ENCODE data around the gene SEMA6D.
"Not testable (repeated sequence)": the region's sequence is repeated elsewhere in the genome, so short reads cannot be mapped to it uniquely, and the experiment has no call there.

The SEMA6D gene

DNA sequence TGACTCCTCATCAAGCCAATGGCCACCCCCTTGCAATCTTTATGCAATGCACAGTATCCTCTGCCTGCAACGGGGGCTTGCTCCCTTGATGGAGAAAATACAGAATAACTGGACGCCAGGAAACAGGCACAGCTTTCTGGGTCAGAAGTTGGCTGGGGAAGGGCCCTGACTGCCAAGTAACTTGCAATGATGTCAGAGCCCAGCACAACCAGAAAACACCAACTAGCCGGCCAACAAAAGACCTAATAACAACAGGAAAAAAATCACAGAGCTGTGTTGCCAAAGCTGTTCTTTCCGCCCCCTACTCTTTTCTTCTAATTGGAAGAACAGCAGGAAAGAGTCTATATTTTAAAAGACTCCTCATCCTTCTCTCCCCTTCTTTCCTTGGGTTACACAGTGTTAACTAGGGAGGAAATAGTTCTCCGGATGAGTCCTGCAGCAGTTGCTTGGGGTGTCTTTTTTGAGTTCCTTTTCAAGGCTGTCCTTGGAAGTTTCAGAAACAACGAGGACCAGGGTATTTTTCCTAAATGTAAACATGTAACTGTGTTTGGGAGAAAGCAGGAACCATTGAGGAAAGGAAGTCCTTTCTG lies 1.4 kb upstream of the SEMA6D start:
- DNase-seq = peak in 52 of 56 donors; percentile 3 to 86 (median 61)

DNA sequence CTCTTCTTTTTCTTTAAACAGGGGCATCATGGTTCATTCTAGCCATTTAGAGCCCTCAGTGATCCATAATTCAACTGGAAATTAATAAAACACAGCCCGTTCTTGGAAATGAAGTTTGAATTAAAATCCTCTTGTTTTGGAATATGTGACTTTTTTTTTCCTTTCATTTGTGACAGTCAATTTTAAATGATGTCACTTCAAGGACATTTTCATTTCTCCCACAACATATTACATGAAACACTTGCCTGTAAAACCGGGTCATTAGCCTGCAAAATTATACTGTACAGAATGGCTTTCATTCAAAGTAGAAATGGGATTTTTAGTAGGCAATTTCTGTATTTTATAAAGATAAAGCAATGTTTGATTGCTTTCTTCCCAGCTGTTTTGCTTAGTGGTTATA lies 789 bp upstream of the SEMA6D start:
- no peak for DNase-seq

DNA sequence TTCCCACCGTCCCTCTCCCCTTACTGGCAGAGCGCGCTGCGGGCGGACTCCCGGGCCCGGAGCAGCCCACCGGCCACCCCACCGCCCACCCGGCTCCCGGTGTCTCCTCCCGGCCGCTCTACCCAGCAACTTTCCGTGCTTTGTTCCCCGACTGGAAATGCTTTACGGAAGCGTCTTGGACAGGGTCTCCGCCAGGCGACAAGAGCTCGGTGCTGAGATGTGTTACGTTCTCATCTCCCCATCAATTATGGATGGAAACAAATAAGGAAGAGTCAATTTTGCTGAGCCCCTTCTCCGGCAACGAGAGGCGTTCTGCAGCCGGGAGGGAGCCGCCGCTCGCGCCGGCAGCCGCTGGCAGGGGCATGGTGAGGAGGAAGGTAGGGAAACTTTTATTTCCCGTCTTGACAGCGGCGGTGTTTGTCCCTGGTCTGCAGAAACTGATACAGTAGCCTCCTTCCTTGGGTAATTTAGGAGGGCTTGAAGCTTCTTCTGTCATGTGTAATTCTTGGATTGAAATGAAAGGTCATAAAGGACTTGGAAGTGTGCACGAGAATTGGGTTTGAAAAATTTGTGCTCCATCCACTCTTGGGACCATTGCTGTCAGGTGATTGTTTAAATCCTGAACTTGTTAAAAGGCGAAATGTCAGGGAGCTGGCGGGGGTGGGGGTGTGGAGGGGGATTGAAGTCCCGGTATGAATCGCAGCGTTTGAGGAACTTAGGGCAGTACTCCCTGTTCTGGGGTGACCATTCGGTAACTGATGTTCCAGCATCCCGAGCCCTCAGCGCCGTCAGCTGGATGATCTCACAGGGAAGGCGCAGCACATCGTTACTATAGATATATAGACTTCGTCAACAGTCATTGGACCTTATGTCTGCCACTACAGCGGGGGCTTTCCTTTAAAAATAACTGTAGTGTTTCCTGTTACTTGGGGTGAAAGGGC lies 1.5 kb downstream of the SEMA6D start:
- peak in 48 of 56 donors; percentile 5 to 86 (median 52) for DNase-seq

DNA sequence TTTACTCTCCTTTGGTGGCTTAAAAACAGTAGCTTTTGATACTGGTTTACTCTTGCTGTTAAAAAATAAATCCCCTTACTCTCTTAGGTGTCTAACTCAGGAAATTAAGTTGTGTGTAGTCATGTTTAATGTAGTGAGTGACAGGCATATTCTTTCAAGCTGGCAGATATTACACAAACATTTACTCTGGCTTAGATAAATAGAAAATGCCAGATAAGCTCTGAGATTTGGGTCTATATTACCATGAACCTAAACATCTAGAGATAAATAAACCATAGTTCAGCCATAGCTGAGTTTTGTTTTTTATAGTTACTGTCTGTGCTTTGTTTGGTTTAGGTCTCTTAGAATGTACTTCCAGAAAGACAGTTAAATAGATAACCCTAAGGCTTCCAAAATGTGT lies 2.4 kb downstream of the SEMA6D start:
- DNase-seq = no peak

- DNase-seq = peak in 3 of 56 donors; percentile 15 to 20 (median 18)
These were observed 3.2 kb downstream of the SEMA6D start for GRCh38 chr15:47720555-47720954.

DNA sequence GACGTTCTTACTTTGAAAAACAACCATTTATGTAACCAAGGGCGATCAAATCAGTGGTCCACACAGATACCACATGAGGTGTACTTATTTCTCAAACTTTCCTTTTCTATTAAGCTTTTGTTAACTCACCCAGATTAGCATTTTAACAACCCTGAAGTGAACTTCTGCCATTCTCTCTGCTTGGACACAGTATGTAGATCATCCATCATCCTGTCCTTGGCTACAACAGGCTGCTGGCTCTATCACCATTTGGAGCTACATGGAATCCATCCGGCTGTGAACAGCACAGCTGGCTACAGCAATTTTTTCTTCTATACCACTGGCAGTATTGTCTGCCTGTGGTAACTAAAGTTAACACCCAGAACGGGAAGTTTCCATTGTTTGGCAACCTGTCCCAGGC lies 4.4 kb downstream of the SEMA6D start:
- no peak for DNase-seq

- DNase-seq = no peak
These were observed 7.0 kb downstream of the SEMA6D start for GRCh38 chr15:47724346-47724745.

GRCh38 chr15:47725051-47725450 lies 7.7 kb downstream of the SEMA6D start:
- DNase-seq = no peak

DNA sequence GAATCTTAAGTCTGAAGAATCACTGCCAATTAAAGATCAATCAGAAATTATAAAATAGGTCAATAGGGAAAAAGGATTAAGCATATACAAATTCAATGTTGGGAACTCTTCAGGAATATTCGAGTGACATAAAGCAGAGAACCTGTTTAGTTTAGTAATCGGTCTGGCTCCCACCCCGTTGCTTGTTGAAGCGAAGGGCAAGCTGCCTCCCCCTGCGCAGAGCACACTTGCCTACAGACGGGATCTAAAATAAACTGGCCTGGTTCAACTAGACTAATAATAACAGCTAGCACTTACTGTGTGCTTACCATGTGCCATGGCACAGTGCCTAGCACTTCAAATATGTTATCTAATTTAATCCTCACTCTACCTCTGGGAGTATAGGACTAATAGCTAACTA lies 8.6 kb downstream of the SEMA6D start:
- DNase-seq = no peak

GRCh38 chr15:47726399-47726823 lies 9.1 kb downstream of the SEMA6D start:
- DNase-seq = no peak

DNA sequence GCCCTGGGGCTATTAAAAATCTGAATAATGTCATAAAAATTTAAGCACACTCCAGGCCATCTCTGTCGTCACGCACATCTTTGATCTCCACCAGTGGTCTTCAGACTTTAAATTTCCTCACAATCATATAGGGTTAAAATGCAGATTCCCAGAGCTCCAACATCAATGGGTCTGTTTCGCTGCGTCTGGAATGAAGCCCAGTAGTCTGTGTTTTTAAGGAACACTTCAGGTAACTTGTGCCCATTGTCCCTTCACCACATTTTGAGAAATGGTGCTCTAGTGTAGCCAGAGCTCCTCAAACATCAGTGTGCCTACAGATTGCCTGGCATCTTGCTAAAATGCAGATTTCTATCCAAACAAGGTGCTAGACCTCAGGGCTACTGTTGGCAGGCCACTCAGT lies 9.8 kb downstream of the SEMA6D start:
- no peak for DNase-seq

DNA sequence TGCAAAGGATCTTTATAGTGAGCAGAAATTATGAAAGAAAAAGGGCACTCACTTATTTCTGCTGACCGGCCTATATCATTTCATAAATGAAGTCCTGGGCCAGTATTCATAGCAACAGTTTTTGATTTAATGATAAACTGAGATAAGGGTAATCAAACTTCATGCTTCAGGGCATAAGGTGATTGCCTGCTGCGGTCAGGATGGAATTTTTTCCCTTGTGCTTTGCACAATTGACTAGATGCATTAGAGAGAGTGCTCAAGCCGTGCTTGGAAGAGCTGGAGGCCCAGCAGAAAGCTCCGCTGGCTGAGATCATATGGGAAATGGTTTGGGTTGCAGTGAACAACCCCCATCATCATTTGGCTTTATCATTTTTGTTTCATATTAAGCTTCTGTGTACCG lies 10.4 kb downstream of the SEMA6D start:
- no peak for DNase-seq

- no peak for DNase-seq
These were observed 11.1 kb downstream of the SEMA6D start for GRCh38 chr15:47728426-47728825.

- DNase-seq = no peak
These were observed 11.6 kb downstream of the SEMA6D start for GRCh38 chr15:47728886-47729285.

DNA sequence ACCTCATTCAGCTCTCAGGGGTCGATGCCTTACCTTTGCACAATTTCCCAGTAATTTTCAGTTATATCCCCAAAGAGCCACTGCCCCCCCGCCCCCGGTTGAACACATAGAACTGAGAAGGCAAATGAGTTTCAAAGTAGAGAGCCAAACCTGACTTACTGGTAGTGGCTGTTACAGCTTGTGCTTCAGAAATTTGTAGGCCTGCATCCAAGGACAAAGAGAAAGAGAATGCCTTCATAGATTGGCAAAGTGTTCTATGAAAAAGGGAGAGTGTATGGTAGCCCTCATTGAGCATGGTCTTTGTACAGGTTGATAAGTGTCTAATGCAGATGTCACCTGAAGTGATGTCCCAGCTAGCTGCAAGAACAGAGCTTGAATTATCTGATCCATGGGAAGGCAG lies 13.9 kb downstream of the SEMA6D start:
- DNase-seq = no peak

DNA sequence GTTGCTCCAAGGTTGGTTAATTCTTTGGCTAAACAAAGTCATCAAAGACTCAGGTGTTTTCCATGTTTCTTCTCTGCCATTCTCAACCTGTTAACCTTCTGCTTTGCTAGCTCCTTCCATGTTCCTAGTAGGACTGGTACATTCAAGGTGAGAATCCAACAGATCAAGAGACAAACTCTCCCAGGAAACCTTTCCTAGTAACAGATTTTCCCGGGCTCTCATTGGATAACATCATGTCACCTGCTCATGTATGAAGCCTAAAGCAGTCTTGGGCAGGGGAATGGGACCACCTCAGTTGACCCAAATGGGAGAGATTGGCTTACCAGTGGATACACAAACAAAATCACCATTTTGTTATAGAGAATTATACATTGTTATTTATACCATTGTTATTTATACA lies 14.9 kb downstream of the SEMA6D start:
- DNase-seq = no peak

DNA sequence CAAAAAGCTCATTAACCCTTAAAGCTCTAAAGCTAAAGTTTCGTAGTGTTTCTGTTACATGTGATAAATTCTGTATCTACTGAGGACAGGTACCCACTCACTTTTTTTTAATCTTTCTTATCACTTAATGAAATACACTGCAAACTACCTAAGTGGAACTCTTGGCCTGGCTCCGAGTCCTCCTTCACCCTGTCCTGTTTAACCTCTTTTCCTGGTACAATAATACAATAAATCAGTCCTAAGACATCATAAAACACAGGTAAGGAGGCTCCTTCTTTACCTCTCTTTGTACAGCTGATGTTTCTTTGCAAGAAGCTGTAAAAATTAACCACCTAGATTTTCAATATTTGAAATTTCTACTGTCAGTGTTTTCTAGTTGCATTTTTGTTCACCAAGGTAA lies 15.8 kb downstream of the SEMA6D start:
- DNase-seq = no peak

DNA sequence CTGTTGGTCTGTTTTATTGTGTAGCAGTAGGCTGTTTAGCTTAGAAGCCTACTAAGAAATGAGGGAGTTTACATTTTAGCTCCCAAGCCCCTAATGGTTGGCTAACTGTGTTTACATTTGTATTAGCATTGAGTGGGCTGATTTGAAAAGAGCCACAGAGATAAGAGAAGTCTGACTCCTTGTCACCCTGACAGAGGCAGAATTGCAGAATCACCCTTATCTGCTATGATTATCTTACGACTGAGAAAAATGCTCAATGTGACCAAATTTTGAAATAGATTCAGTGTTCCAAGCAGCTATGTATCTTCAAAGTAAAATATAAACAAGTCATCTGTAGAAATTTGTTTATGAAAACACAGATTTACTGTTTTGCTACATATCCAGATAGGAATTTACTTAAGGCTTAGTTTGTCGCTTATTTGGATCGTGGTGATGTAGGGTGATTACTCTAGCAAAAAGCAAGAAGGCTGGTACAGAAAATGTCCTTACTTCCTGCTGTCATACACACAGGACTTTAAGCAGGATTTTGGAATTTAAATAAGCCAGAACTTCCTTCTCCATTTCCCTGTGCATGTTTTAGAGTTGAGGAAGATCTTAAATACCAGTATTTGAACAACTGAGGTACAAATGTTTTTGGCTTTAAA lies 19.0 kb downstream of the SEMA6D start:
- DNase-seq = no peak

DNA sequence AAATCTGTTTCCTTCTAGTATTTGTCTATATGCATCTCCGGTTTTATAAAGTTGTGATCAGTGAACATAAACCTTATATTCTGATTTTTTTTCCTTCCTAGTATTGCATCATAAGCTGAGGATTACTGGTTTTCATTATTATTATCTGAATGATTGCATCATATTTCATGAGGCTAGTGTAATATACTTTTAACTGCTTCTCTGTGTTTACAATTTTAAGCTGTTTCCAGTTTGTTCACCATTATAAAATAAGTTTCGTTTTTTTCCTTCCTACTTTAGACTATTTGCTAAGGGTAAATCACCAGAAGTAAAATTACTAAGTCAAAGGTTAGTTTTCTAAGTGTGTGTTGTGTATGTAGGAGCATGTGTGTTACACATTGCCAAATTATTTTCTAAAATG lies 20.2 kb downstream of the SEMA6D start:
- DNase-seq = no peak

- not testable (repeated sequence) for DNase-seq
These were observed 21.0 kb downstream of the SEMA6D start for GRCh38 chr15:47738144-47738825.

GRCh38 chr15:47741082-47741481 lies 23.8 kb downstream of the SEMA6D start:
- no peak for DNase-seq

- DNase-seq = no peak
These were observed 24.6 kb downstream of the SEMA6D start for GRCh38 chr15:47741907-47742306.
